CD4-positive, alpha-beta T cell treated with Interleukin-15 for 4 hours (primary cell): ENCODE measurements around the gene ZNF789.
"Not testable (repeated sequence)": the region's sequence is repeated elsewhere in the genome, so short reads cannot be mapped to it uniquely, and the experiment has no call there.

ENCODE experiments used
- DNase-seq: peaks from one replicate; pipeline ENCODE4 v3.0.0-alpha.2; 2020; ENCODE audit warnings: low spot score

ZNF789 gene

GRCh38 chr7:99472561-99473314, at the start of gene ZNF789:
ZNF789 (plus strand) TSS chr7:99472890; CDS start chr7:99476457, 3,567 bp downstream.
- DNase-seq, result peak; percentile 98

GRCh38 chr7:99424932-99425730, 47.6 kb upstream of the ZNF789 start:
- no peak for DNase-seq

GRCh38 chr7:99428972-99429566, 43.6 kb upstream of the ZNF789 start:
- no peak for DNase-seq

GRCh38 chr7:99429756-99430155, 42.9 kb upstream of the ZNF789 start:
- no peak for DNase-seq

- DNase-seq, result not testable (repeated sequence)
These were observed 40.7 kb upstream of the ZNF789 start for GRCh38 chr7:99431756-99432540.

- no peak for DNase-seq
These were observed 39.5 kb upstream of the ZNF789 start for GRCh38 chr7:99433158-99433557.

- DNase-seq, result no peak
These were observed 34.6 kb upstream of the ZNF789 start for GRCh38 chr7:99437946-99438572.

- DNase-seq, result peak; percentile 93
These were observed 33.9 kb upstream of the ZNF789 start, which contains the start of the genes CPSF4 and PTCD1 for GRCh38 chr7:99438573-99439480. CPSF4 (plus strand) TSS chr7:99438943; CDS start chr7:99439083, 140 bp downstream. PTCD1 (minus strand) TSS chr7:99438798; CDS start chr7:99435242, 3,556 bp downstream.

GRCh38 chr7:99440195-99440594, 32.5 kb upstream of the ZNF789 start:
- no peak for DNase-seq

GRCh38 chr7:99446096-99446495, 26.6 kb upstream of the ZNF789 start:
- DNase-seq, result no peak

GRCh38 chr7:99447943-99448342, 24.7 kb upstream of the ZNF789 start:
- DNase-seq, result no peak

GRCh38 chr7:99448855-99449254, 23.8 kb upstream of the ZNF789 start:
- DNase-seq, result no peak

GRCh38 chr7:99449326-99449725, 23.4 kb upstream of the ZNF789 start:
- no peak for DNase-seq

- DNase-seq, result no peak
These were observed 20.8 kb upstream of the ZNF789 start for GRCh38 chr7:99451936-99452335.

GRCh38 chr7:99452541-99452940, 20.1 kb upstream of the ZNF789 start:
- DNase-seq, result no peak

- DNase-seq, result no peak
These were observed 19.6 kb upstream of the ZNF789 start for GRCh38 chr7:99453105-99453504.

- no peak for DNase-seq
These were observed 16.8 kb upstream of the ZNF789 start for GRCh38 chr7:99455874-99456273.

- no peak for DNase-seq
These were observed 16.4 kb upstream of the ZNF789 start for GRCh38 chr7:99456288-99456687.

- no peak for DNase-seq
These were observed 15.5 kb upstream of the ZNF789 start for GRCh38 chr7:99457050-99457649.
